NCI-H146 treated with DMSO at 0.1 percent for 48 hours (cell line): ENCODE results near the gene HP.

Source experiments
- DNase-seq: peaks from one replicate; lab custom pipeline; 2025; ENCODE audit not compliant: unreplicated experiment; lab: John Stamatoyannopoulos, UW

The HP gene

DNA sequence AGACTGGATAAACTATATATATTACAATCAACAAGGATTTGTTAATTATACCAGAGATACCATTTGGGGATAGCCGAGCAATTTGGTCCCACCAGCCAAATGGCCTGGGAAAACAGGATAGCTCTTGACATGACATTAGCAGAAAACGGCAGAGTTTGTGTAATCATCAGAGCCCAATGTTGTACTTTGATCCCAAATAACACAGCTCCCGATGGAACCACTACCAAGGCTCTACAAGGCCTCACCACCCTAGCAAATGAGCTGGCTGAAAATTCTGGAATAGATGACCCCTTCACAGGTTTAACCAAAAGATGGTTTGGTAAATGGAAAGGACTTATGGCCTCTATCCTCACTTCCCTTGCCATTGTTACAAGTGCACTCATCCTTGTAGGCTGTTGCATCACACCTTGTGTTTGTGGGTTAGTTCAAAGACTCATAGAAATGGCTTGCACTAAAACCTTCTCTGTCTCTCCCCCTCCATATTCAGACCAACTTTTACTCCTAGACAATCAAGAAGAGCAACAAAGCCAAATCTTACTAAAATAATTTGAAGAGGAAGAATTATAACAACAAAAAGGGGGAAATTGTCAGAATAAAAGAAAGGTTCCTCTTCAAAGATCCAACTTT is 29.6 kb downstream of the HP start:
- no peak for DNase-seq

- no peak for DNase-seq
Measured at GRCh38 chr16:72084445-72084844, 30.1 kb downstream of the HP start.

DNA sequence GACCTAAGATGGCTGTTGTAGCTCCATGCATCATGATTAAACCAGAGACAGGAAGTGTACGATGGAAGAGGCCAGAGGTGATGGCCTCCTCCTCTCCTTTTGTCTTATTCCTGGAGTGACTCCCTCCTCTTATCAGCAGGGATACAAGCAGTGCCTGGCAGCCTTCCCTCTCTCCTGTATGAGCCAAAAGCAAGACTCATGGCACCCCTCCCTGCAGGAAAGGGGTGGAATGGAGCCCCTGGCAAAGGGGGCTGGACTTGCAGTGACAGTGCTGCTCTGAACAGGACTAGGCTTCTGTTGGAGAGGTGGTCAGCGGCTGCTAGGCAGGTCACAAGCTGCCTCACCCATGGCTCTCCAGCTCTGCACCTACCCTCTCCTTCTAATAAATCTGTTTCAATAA is 30.7 kb downstream of the HP start:
- no peak for DNase-seq

GRCh38 chr16:72091217-72091616 is 36.9 kb downstream of the HP start:
- no peak for DNase-seq

DNA sequence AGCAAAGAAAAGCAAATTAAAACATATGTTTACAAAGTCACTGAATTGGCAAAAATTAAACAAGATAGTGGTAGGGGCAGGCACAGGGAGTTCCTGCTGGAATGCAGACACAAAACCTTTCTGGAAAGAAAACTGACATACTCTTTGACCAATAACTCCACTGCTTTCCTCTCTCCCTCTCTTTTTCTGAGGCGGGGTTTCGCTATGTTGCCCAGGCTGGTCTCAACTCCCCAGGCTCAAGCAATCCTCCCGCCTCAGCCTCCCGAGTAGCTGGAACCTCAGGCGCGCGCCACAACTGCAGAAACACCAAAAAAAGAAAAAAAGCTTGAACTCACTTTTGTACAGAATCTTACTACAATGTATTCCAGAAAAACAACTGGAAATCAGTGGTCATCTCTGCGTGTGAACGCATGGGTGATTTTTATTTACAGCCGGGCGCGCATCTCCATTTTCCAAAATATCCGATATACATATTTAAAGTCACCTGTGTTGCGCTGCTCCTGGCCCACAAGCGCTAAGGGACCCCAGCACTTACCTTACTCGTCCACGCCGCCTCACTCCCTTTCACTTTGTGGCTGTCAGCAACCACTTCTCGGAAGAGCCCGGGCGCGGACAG is 38.6 kb downstream of the HP start:
- DNase-seq, result peak; percentile 0

DNA sequence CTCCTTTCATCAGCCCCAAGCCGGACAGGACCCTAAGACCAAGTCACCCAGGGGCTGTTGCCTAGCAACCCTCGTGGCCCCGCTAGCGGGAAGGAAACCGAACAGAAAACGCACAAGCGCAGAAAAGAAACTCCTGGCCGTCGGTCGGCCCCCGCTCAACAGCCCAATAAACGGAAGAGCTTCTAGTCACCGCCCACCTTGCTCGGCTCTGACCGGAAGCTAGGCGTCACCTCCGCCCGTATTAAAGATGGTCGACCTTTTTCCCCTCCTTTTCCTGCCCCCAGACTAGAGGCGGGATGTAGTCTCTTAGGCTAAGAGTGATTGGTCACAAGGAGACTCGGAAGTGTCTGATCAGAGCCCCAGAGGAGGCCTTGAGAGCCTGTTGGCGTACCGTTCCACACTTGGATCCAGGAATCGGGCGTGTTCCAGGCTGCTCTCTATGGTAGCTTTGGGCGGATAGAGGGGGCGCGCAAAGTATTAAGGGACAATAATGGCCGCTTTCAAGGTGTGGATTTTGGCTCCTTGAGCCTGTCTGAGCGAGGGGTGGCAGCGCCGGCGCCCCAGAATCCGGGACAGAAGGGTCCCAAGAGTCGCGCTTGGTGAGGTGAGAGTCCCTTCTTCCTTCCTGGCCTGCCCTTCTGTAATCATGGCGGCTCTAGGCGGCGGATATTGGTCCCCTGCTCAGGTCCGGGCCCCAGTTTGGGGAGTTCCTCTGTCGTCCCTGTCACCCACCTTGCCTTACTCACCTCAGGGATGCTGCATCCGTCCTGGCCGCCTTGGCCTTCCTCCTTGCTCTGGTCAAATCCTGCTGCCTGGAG is 39.4 kb downstream of the HP start, which contains the start of the genes DHX38 and TXNL4B:
Gene DHX38, plus strand, starts transcription at position 400 of the 818 bp plus-strand sequence. CDS start 2,311 bp downstream, outside the sequence.
Gene TXNL4B, minus strand, starts transcription at position 173 of the 818 bp plus-strand sequence. CDS start 2,871 bp downstream, outside the sequence.
- peak; percentile 93 for DNase-seq

DNA sequence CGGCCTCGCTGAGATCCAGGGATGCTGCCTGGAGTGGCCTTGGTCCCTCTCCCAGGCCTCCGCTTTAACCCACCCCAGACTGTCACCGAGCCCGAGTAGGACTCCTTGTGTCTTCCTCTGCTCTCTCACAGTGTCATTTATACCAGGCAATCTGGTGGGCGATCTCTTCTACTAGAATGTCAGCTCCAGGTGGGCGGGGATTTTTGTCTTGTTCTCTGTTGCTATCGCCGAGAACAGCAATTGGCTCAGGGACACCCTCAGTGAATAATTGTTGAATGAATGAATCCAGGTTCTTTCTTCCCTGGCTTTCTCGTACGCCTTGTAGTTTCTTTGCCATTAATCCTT is 39.9 kb downstream of the HP start:
- no peak for DNase-seq

GRCh38 chr16:72098936-72099335 is 44.6 kb downstream of the HP start:
- no peak for DNase-seq

DNA sequence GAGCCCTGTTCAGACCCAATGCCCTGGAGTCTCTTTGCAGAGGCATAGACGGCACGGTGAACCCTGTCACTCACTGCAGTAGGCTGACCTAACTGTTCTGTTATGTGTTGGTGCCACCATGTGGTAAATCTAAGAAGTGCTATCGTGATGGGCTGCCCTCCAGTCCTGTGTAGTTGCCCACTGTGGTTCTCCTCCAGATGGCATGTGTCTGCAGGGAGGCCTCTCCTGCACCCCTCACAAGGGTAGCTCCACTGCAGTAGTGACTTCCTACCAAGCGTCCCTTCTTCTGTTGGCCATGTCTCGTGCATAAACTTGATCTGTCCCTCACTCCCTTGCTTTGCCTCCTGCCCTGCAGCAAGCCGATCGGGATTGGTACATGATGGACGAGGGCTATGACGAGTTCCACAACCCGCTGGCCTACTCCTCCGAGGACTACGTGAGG is 45.1 kb downstream of the HP start:
- DNase-seq, result peak; percentile 1

- DNase-seq, result no peak
Measured at GRCh38 chr16:72101195-72101594, 46.9 kb downstream of the HP start.

- DNase-seq, result no peak
Measured at GRCh38 chr16:72104905-72105304, 50.6 kb downstream of the HP start.

DNA sequence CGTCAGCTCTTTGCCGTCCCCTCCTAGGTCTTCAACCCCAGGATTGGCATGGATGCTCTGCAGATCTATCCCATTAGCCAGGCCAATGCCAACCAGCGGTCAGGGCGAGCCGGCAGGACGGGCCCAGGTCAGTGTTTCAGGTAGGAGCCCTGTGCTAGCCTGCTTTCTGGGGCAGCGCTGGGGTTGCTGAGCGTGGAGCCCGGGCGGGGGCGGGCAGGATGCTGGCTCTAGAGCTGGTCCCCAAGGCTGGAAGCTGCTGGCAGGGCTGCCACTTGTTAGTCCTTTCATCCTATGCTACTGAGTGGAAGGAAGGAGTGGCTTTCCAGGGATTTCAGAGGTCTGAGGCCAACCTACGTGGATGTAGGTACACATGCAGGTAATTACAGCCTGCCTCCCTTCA is 51.7 kb downstream of the HP start:
- no peak for DNase-seq

GRCh38 chr16:72107371-72107770 is 53.1 kb downstream of the HP start:
- DNase-seq, result no peak

- no peak for DNase-seq
Measured at GRCh38 chr16:72108353-72109102, 54.2 kb downstream of the HP start.

GRCh38 chr16:72109300-72109699 is 55.0 kb downstream of the HP start:
- DNase-seq, result no peak

GRCh38 chr16:72109966-72110530 is 55.7 kb downstream of the HP start:
- no peak for DNase-seq
